Measurements from ENCODE around the gene GLRX2. TPM values are rescaled to one million over a fixed set of nuclear protein-coding genes. Genes with fewer than 3 reads are reported as not detected.

Gene GLRX2
- total and polyA plus RNA-seq, 4 donors: 3.1 to 25.8 (median 7.8) TPM

Small RNA genes within 50 kb of the gene (small RNA-seq; reads per million reads assigned to genes)
- gene MIR1278: 0.11 reads per million
- gene SCARNA18B: not detected

Other genes starting within 250 kb of the GLRX2 start
- gene UCHL5, start 46.1 kb downstream of the GLRX2 start, total RNA-seq: 10 to 100 TPM; 21.1 to 29.7 TPM
- gene UCHL5, start 46.1 kb downstream of the GLRX2 start, polyA plus RNA-seq: 10 to 100 TPM; 14.5 to 22.0 TPM
- 100 to 1,000 TPM in 1 of 2 donors, 10 to 100 TPM in 1; 41.1 to 121 TPM for gene RO60, start 45.8 kb downstream of the GLRX2 start, total RNA-seq
- gene RO60, start 45.8 kb downstream of the GLRX2 start, polyA plus RNA-seq: 10 to 100 TPM in 1 of 2 donors, 1 to 10 TPM in 1; 5.9 to 28.8 TPM
- 10 to 100 TPM; 12.4 to 20.6 TPM for gene CDC73, start 16.6 kb upstream of the GLRX2 start, total RNA-seq
- 10 to 100 TPM in 1 of 2 donors, 1 to 10 TPM in 1; 5.8 to 12.9 TPM for gene CDC73, start 16.6 kb upstream of the GLRX2 start, polyA plus RNA-seq
- gene B3GALT2, start 81.2 kb upstream of the GLRX2 start, total RNA-seq: 1 to 10 TPM in 1 of 2 donors, under 1 TPM in 1; 0.25 to 1.9 TPM
- gene B3GALT2, start 81.2 kb upstream of the GLRX2 start, polyA plus RNA-seq: under 1 TPM; 0.10 to 0.46 TPM

Data from liver (tissue), 5 donors.